DOHH2 (cell line): Measurements from ENCODE around the gene PTPN3.

Experiments used
- EZH2phosphoT487 ChIP-seq: fragments of 200-600 bp; sonication (generic); IDR thresholded peaks from 2 replicates; pipeline ENCODE4 v1.6.1; 2017; ENCODE audit warnings: borderline replicate concordance, mild to moderate bottlenecking, antibody characterized with exemption, low read length, moderate library complexity, mixed read lengths
- TF ChIP-seq, protein P1 (sequence below): fragments of 200-600 bp; sonication (generic); IDR thresholded peaks from one replicate; pipeline ENCODE4 v1.5.1; 2014; ENCODE audit warnings: antibody characterized with exemption, mild to moderate bottlenecking, low read depth, low read length; ENCODE audit not compliant: poor library complexity, severe bottlenecking

DNA sequence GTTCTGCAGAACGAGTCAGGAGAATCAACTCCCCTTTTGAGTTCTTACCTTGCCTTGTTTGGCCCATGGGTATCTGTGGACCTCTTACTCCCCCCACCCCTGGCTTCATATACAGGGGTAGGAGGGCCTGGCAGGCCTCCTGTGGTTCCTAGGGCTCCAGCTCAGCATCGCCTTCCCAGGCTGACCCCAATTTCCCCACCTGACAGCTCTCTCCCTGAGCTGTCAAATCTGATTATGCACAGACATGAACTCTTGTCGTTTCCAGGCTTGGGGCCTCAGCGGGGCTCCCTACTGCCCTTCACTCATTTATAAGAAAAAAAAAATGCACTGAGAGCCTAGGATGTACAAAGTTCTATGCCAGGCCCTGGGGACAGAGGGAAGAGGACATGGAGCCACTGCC lies 67.9 kb downstream of the PTPN3 start:
- TF ChIP-seq, protein P1, sequence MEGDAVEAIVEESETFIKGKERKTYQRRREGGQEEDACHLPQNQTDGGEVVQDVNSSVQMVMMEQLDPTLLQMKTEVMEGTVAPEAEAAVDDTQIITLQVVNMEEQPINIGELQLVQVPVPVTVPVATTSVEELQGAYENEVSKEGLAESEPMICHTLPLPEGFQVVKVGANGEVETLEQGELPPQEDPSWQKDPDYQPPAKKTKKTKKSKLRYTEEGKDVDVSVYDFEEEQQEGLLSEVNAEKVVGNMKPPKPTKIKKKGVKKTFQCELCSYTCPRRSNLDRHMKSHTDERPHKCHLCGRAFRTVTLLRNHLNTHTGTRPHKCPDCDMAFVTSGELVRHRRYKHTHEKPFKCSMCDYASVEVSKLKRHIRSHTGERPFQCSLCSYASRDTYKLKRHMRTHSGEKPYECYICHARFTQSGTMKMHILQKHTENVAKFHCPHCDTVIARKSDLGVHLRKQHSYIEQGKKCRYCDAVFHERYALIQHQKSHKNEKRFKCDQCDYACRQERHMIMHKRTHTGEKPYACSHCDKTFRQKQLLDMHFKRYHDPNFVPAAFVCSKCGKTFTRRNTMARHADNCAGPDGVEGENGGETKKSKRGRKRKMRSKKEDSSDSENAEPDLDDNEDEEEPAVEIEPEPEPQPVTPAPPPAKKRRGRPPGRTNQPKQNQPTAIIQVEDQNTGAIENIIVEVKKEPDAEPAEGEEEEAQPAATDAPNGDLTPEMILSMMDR: no peak
- TF ChIP-seq EZH2phosphoT487: no peak
